WI38 (cell line): Measurements from ENCODE around the gene RAPGEF4.

ENCODE experiments used
- H3K4me3 ChIP-seq: 2 replicates; pipeline ENCODE4 v1.5.1; 2011; ENCODE audit warnings: low read depth, mild to moderate bottlenecking, control low read depth, low read length
- CTCF ChIP-seq: IDR thresholded peaks from 2 replicates; pipeline ENCODE4 v1.5.1; 2012; ENCODE audit warnings: low read depth, mild to moderate bottlenecking, control low read depth, low read length

The RAPGEF4 gene

GRCh38 chr2:173045181-173045580, 309.5 kb downstream of the RAPGEF4 start:
- TF ChIP-seq CTCF = no peak
- no peak overlapping the region for H3K4me3 ChIP-seq

DNA sequence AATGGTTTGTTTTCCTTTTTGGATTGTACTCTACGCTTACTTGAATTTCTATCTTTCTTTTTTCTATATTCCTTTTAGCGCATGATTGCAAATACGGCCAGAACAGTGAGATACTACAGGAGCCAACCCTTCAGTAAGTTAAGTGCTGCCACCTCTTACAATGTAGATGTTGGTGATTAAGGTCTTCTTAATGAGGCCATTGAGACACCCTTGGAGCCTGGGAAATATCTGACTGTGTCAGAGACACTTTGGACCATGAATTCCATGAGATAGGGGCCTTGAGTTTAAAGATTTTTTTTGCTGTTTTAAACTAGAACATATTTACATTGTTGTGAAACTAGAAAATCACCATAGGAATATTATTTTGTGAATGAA, 312.9 kb downstream of the RAPGEF4 start:
- no peak for TF ChIP-seq CTCF
- H3K4me3 ChIP-seq = no peak overlapping the region

GRCh38 chr2:173048897-173049661, 313.4 kb downstream of the RAPGEF4 start:
- H3K4me3 ChIP-seq = no peak overlapping the region
- no peak for TF ChIP-seq CTCF

DNA sequence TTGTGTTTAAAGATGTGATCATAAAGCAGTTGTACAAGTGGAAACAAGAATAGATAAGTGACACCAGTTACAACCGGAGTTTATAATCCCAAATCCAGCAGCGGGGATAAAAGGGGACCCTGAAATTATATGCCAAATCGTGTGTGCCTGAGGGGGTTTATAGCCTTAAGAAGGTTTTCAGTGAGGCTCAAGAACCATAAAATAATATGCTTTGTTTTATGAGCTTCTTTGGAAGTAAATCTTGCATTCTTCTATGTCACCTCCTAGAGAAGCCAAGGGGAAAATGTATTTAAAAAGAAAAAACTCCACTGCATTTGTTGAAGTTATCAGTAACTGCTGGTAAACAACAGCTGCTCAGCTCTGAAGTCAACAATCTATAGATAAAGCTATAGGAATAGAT, 314.2 kb downstream of the RAPGEF4 start:
- H3K4me3 ChIP-seq = no peak overlapping the region
- no peak for TF ChIP-seq CTCF

- H3K4me3 ChIP-seq = no peak overlapping the region
- TF ChIP-seq CTCF = no peak
Observed at GRCh38 chr2:173050684-173051083, 315.0 kb downstream of the RAPGEF4 start.

DNA sequence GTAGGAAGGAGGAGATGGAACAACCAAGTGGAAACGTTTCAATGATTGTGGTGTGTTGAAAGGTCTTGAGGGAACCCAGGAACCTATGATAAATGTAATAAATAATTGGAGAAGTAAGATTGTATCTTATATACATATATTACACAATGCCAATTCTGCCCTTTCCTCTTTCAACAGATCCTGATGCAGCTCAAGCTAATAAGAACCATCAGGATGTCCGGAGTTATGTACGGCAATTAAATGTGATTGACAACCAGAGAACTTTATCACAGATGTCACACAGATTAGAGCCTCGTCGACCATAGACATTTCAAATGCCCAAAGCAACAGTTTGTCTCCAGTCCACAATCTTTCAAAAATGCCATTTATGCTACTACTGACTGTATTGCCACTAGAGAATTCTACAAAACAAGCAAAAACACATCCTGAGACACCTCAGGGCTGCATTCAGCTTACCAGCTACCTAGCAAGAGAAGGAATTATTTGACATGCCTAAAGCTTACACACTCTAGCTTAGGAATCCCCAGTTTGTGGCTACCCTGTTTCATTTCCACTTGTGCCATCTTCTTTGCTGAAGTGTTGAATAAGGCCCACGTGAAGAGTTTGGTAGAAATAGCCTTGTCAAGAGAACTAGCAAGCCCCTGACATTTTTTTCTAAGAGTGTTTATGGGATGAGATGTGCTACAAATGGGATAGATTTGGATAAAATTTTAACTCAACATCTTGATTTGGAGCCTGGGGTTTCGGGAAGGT, 316.0 kb downstream of the RAPGEF4 start:
- no peak for TF ChIP-seq CTCF
- no peak overlapping the region for H3K4me3 ChIP-seq

- no peak overlapping the region for H3K4me3 ChIP-seq
- TF ChIP-seq CTCF = no peak
Observed at GRCh38 chr2:173053043-173053699, 317.5 kb downstream of the RAPGEF4 start.
